Activated CD4-positive, CD25-positive, alpha-beta regulatory T cell (primary cell): ENCODE data around the gene STEAP1.
"Not testable (repeated sequence)": the region's sequence is repeated elsewhere in the genome, so short reads cannot be mapped to it uniquely, and the experiment has no call there.

Source experiments
- DNase-seq, 4 experiments: peaks; one replicate each; lab custom pipeline; 2025; lab: John Stamatoyannopoulos, UW

STEAP1 gene

GRCh38 chr7:90153943-90154771, at the start of gene STEAP1:
TSS of gene STEAP1 (plus strand) at chr7:90154469. CDS start at chr7:90159789, 5,320 bp downstream.
- peak; percentile 59 to 83 (median 67) for DNase-seq

DNA sequence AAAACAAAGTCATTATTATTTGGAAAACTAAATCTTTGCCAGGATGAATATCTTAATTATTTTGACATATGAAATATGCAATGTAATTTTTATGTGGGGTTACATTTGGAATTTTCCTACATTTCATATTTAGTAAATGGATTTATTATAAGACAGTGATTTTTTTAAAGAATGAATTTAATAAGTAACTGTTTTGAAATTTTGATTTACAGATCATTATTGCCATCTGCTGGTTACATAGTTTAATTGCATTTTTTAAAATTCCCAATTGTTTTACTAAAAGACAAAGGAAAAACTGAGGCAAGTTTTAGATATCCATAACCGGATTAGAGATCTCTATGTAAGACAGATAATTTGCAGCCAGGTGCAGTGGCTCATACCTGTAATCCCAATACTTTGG, 39.3 kb upstream of the STEAP1 start:
- DNase-seq: not testable (repeated sequence)

- DNase-seq: not testable (repeated sequence)
These were observed 35.6 kb upstream of the STEAP1 start for GRCh38 chr7:90118551-90119177.

GRCh38 chr7:90119178-90119971, 34.9 kb upstream of the STEAP1 start:
- no peak for DNase-seq

DNA sequence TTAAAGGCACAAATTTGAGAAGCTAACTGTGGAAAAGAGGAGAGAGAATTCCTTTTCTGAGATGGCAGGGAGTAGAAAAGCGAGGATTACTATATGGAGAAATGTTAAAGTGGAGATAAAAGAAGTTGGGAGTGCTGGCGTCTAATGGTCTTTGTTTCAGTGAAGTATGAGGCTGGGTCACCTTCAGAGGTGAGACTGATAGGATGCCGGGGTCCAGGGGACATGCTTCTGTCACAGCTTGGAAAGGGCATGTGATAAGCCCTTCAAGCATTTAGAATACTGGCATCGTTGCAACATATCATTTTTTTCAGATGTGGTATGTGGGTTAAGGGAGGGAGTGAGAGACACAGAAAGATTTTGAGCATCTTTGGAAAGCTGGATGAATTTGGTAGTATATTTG, 34.1 kb upstream of the STEAP1 start:
- DNase-seq: not testable (repeated sequence)

DNA sequence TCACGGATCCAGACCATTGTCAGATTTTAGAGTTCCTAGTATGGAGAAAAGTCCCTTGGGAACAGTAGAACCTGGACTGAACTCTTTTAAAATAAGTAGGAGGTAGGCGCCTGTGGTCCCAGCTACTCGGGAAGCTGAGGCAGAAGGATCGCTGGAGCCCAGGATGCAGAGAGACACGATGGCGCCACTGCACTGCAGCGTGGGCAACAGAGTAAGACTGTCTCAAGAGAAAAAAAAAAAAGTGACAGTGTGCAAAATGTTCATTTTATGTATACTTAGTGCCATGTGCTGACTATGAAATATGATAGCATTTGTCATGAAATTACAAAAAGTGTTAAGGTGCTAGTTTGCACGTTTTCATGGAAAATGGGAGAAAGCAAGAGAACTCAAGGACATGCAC, 22.5 kb upstream of the STEAP1 start:
- DNase-seq: not testable (repeated sequence)

- DNase-seq: not testable (repeated sequence)
These were observed 6.9 kb upstream of the STEAP1 start for GRCh38 chr7:90147079-90147960.

DNA sequence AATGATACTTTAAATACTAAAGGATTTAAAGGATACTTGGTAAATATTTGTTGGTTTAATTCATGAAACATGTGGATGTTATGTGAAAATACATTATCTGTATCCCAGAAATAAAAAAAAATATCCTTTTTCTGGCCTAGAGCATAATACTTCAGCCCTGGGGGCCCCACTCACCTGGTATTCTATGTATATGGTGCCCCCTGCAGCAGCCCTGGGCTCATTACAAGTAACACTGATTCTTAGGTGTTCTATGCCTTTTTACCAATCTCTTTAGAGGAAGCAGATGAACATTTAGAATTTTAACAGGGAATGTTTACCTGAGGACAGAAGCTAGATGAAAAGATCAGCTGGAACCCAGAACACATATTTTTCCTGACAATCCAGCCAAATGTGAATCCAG, 4.8 kb upstream of the STEAP1 start:
- DNase-seq: not testable (repeated sequence)

GRCh38 chr7:90151884-90152283, 2.4 kb upstream of the STEAP1 start:
- DNase-seq: not testable (repeated sequence)

- not testable (repeated sequence) for DNase-seq
These were observed 1.5 kb upstream of the STEAP1 start for GRCh38 chr7:90152642-90153253.

DNA sequence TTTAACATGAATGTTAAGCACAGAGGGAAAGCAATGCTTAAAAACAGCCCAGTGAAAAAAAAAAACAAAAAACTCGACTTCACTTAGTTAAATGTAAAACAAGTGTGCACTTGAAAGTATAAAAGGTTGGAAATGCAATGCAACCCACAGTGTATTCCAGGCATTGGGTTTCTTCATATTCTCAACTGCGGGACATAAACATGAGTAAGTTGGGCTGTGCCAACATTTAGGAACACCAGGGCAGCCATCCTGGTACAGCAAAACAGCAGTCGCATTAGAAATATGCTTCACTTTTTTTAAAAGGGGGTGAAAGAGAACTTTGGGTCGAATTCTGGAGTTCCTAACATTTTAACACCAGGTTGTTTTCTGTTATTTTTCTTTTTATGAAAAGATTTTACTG, 937 bp downstream of the STEAP1 start:
- no peak for DNase-seq

DNA sequence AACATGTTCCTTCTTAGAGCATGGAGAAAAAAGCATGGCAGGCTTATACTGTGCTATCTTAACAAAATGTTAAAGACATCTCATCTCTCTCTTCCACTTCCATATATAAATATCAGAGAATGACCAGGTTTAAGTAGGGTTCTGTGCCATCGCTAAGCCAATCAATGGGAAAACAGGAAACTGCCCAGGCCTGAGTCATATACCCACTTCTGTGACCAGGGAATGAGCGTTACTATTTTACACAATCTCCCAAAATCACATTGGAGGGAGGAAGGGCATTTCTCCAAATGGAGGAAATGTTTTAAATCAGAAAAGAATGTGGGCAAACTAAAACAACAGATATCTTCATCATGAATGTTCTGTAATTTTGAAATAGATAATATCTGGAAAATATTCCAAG, 3.1 kb downstream of the STEAP1 start:
- DNase-seq: not testable (repeated sequence)

DNA sequence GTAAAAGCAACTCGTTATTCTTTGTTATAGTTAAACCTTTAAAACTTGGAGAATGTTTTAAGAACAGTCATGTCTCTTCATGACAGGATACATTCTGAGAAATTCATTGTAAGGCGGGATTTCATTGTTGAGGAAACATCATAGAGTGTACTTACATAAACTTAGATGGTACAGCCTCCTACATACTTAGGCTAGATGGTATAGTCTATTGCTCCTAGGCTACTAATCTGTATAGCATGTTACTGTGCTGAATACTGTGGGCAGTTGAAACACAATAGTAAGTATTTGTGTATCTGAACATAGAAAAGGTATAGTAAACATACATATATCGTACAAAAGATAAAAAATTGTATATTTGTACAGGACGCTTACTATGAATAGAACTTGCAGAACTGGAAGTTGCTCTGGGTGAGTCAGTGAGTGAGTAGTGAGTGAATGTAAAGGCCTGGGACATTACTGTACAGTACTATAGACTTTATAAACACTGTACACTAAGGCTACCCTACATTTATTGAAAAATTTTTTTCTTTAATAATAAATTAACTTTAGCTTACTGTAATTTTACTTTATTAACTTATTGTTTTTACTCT, 3.6 kb downstream of the STEAP1 start:
- DNase-seq: not testable (repeated sequence)

DNA sequence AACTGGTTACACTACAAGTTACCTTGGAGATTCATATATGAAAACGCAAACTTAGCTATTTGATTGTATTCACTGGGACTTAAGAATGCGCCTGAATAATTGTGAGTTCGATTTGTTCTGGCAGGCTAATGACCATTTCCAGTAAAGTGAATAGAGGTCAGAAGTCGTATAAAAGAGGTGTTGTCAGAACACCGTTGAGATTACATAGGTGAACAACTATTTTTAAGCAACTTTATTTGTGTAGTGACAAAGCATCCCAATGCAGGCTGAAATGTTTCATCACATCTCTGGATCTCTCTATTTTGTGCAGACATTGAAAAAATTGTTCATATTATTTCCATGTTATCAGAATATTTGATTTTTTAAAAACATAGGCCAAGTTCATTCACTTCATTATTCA, 9.3 kb downstream of the STEAP1 start:
- no peak for DNase-seq

DNA sequence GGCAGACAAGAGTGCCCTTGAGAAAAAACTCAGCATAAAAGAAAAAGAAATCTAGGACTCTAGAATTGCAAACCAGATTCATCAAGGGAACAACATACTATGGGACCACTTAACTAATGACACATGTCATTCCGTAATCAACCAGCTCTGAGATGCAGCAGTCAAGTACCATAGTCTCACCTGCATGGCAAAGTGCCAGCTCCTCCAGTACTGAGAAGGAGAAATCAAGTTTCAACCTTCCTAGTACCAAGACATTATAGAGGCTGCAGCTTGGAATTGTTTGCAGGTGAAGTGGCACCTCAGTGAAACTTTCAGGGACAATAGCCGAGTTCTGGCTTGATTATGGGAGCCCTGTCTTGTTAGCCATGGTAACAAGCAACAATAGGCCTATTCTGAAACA, 11.5 kb downstream of the STEAP1 start:
- DNase-seq: no peak

DNA sequence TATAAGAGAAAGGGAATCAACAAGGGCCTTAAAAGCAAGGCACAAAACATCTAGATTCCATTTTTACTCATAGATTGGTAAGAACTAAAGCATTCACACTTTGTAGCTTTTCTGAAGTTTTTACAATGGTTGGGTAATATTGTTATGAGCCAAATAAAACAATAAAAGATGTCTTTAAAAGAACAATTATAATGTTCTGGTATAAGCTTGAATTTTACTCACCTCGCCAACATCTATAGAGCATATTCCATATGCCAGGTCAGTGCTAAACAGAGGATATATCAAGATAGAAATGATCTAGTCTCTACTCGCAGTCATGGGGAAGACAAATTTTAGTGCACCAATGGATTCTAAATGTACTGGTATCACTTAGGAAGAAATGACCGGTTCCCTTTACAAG, 11.9 kb downstream of the STEAP1 start:
- DNase-seq: no peak

DNA sequence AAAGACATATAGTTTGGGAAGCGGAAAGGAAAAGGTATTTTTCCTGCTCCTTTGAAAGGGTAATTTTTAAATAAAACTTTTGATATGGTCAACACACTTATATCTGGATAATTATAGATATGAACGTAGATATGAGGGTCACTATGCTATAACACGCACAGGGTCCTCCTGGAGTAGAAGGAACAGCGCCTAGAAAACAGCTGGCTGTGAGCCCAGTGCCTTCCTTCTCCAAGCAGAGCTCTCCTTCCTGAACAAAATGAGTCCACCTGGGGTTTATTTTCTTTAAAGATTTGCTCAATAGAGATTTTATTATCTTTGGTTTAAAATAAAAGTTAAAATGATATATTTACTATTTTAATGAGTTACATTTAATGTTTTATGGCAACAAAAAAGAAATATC, 13.1 kb downstream of the STEAP1 start:
- DNase-seq: no peak

- no peak for DNase-seq
These were observed 15.6 kb downstream of the STEAP1 start for GRCh38 chr7:90169891-90170290.

GRCh38 chr7:90172121-90172520, 17.9 kb downstream of the STEAP1 start:
- no peak for DNase-seq

DNA sequence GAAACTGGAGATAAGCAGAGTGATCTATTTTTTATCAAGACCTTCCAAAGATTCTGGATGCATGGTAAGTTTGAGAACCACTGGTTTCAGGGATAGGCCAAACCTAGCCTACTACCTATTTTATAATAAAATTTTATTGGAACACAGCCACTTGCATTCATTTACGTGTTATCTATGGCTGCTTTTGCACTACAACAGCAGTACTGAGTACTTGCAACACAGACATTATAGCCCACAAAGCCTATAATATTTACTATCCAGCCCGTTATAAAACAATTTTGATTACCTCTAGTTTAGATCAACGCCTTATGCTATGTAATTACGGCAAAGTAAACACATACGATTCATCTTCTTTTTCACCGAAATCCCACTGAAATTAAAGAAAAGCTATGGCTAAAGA, 18.4 kb downstream of the STEAP1 start:
- no peak for DNase-seq
